Stomach (tissue), 9 donors: ENCODE results near the gene PFKFB3. TPM values are rescaled to one million over a fixed set of nuclear protein-coding genes. Genes with fewer than 3 reads are reported as not detected.

Experiments used
- DNase-seq, 2 donors: peaks; one replicate each; pipeline versions ENCODE4 v3.0.0 to v3.0.0-alpha.2; 2013 to 2019
- H3K27ac ChIP-seq, 5 donors: fragments of 200-600 bp in 4 of 5; sonication (generic) in 4 of 5; one replicate each; pipeline ENCODE4 v1.5.1; 2013 to 2019; ENCODE audit warnings: mild to moderate bottlenecking in 1 of 5, moderate library complexity in 1 of 5
- H3K27me3 ChIP-seq, 3 donors: fragments of 200-600 bp; sonication (generic); one replicate each; pipeline ENCODE4 v1.5.1; 2017 to 2019; ENCODE audit warnings: mixed run types in 1 of 3
- H3K36me3 ChIP-seq, 4 donors: fragments of 200-600 bp; sonication (generic); 1 replicate in 3 of 4; 2 replicates in 1 of 4; pipeline ENCODE4 v1.5.1; 2016 to 2019
- H3K4me1 ChIP-seq, 4 donors: fragments of 200-600 bp; sonication (generic); one replicate each; pipeline ENCODE4 v1.5.1; 2016 to 2019
- H3K4me3 ChIP-seq, 4 donors: fragments of 200-600 bp; sonication (generic) in 3 of 4; one replicate each; pipeline ENCODE4 v1.5.1; 2016 to 2019; ENCODE audit warnings: mild to moderate bottlenecking in 1 of 4
- H3K9me3 ChIP-seq, 4 donors: fragments of 200-600 bp; sonication (generic); one replicate each; pipeline ENCODE4 v1.5.1; 2016 to 2019
- CTCF ChIP-seq, 7 experiments: fragments of 450-650 bp in 4 of 7; fragments of 200-600 bp in 3 of 7; sonication (generic) in 3 of 7; IDR thresholded peaks; one replicate each; pipeline ENCODE4 v1.5.1; 2016 to 2019; ENCODE audit warnings: antibody characterized with exemption in 7 of 7, control low read depth in 2 of 7, mild to moderate bottlenecking in 1 of 7
- EP300 ChIP-seq: sonication (generic); formaldehyde crosslinking; IDR thresholded peaks from one replicate; pipeline ENCODE4 v1.6.1; 2017; ENCODE audit warnings: antibody characterized with exemption
- POLR2A ChIP-seq, 4 donors: fragments of 450-650 bp; IDR thresholded peaks; one replicate each; pipeline ENCODE4 v1.6.1; 2016; ENCODE audit warnings: antibody characterized with exemption in 4 of 4, control low read depth in 2 of 4, mild to moderate bottlenecking in 1 of 4, moderate library complexity in 1 of 4
- POLR2AphosphoS5 ChIP-seq, 3 donors: sonication (generic); formaldehyde crosslinking; IDR thresholded peaks; one replicate each; pipeline ENCODE4 v1.6.1; 2016; ENCODE audit warnings: antibody characterized with exemption in 3 of 3
- WGBS, 5 donors: extraction: QIAGEN DNeasy Blood & Tissue Kit in 3 of 5; methylation state at CpG; one replicate each; pipeline versions ENCODE4 v1.1.5 to v1.1.7; 2013 to 2018; 5-methylcytosine and 5-hydroxymethylcytosine counted together
- intact Hi-C: fragments of 100-400 bp; cut with DNase I; formaldehyde crosslinking; loops from one replicate; pipeline ENCODE4 v1.15.1; 2023; ENCODE audit warnings: low total_unique reads
- polyA plus RNA-seq, 3 donors: library from polyadenylated mRNA; stranded (reverse); fragments of 200-250 nt; gene quantifications; one replicate each; pipeline ENCODE4 v1.2.3, GENCODE V29; 2013
- total RNA-seq, 5 donors: library from RNA; depleted of rRNA; stranded (reverse); fragments of >200 nt; gene quantifications; one replicate each; pipeline versions ENCODE4 v1.1.0 to v1.2.3, GENCODE V29; 2014 to 2016
- donor health status: healthy with polysubstance abuse.
- donor health status: Bipolar disorder and iron deficiency.
- donor health status: healthy.

PFKFB3 gene
- total and polyA plus RNA-seq, 8 donors = 17.7 to 199 (median 38.0) TPM

- no peaks in the 10 kb centered on the region for H3K9me3 ChIP-seq
- no peak overlapping the region for H3K4me3 ChIP-seq
- peaks cover 64 to 77% (median 69%) of the 10 kb centered on the region in 4 donors for H3K36me3 ChIP-seq
- 94 to 97% (median 96%) methylated on average over 19 of the region's 19 CpGs for WGBS, 5 donors
- no peak overlapping the region for H3K27ac ChIP-seq
- no peak for DNase-seq
- peaks cover 9 to 24% (median 19%) of the 10 kb centered on the region in 4 donors for H3K4me1 ChIP-seq
- no peak for TF ChIP-seq EP300
- TF ChIP-seq POLR2A (IDR thresholded peaks at IDR 0.05) = no peak
- TF ChIP-seq CTCF (IDR thresholded peaks at IDR 0.05) = no peak
- no peak for TF ChIP-seq POLR2AphosphoS5 (IDR thresholded peaks at IDR 0.05)
- intact Hi-C loops = loop anchor here (10.0 kb wide), 1 partner anchor 110 kb away; no protein-coding TSS in a partner anchor
- no peaks in the 10 kb centered on the region for H3K27me3 ChIP-seq
Observed at GRCh38 chr10:6215241-6215640, 12.5 kb downstream of the PFKFB3 start.

GRCh38 chr10:6215683-6216484 lies 13.2 kb downstream of the PFKFB3 start:
- Histone ChIP-seq H3K36me3 (peaks cover 70 to 84% (median 76%) of the 10 kb centered on the region in 4 donors), H3K4me3 (no peak overlapping the region), H3K4me1 (peaks cover 9 to 22% (median 18%) of the 10 kb centered on the region in 4 donors), H3K9me3 (no peaks in the 10 kb centered on the region), H3K27me3 (no peaks in the 10 kb centered on the region), H3K27ac (no peak overlapping the region)
- DNase-seq = no peak
- intact Hi-C loops = loop anchor here (10.0 kb wide), 1 partner anchor 111 kb away; no protein-coding TSS in a partner anchor
- WGBS, 5 donors = 87 to 93% (median 91%) methylated on average over 13 to 24 of the region's 24 CpGs
- TF ChIP-seq EP300 (no peak), CTCF (IDR thresholded peaks at IDR 0.05) (no peak)

DNA sequence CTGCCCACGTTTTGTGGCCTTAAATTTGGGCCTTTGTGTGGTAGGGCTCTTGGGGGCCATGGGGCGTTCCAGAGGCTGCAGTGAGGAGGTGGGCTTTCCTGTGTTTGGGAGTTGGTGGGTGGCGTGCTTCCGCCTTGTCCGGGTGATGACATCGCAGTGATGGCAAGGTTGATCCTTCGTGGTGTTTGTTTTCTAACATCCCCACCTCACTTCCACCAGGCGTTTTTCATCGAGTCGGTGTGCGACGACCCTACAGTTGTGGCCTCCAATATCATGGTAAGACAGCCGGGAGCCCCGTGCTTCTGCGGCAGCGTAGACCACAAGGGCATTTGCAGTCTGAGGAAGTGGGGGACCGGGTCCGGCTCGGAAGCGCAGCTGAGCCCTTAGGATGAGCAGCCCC lies 14.2 kb downstream of the PFKFB3 start:
- intact Hi-C loops = loop anchor here (10.0 kb wide), 1 partner anchor 112 kb away; no protein-coding TSS in a partner anchor
- Histone ChIP-seq H3K9me3 (no peaks in the 10 kb centered on the region), H3K4me1 (peaks cover 0 to 12% (median 8%) of the 10 kb centered on the region in 4 donors), H3K27me3 (no peaks in the 10 kb centered on the region), H3K36me3 (peaks cover 80 to 94% (median 86%) of the 10 kb centered on the region in 4 donors), H3K4me3 (no peak overlapping the region), H3K27ac (no peak overlapping the region)
- WGBS, 5 donors = 87 to 92% (median 91%) methylated on average over 20 of the region's 20 CpGs
- DNase-seq = no peak
- no peak for TF ChIP-seq EP300
- no peak for TF ChIP-seq CTCF (IDR thresholded peaks at IDR 0.05)

- Histone ChIP-seq H3K4me1 (peaks cover 0 to 5% (median 2%) of the 10 kb centered on the region in 4 donors), H3K36me3 (peaks cover 87 to 95% (median 93%) of the 10 kb centered on the region in 4 donors), H3K4me3 (no peak overlapping the region), H3K27me3 (no peaks in the 10 kb centered on the region), H3K9me3 (no peaks in the 10 kb centered on the region), H3K27ac (no peak overlapping the region)
- intact Hi-C loops = loop anchor here (10.0 kb wide), 1 partner anchor 113 kb away; no protein-coding TSS in a partner anchor
- TF ChIP-seq POLR2A (IDR thresholded peaks at IDR 0.05) (no peak), EP300 (no peak), CTCF (IDR thresholded peaks at IDR 0.05) (no peak), POLR2AphosphoS5 (IDR thresholded peaks at IDR 0.05) (no peak)
- no peak for DNase-seq
- WGBS, 5 donors = 77 to 94% (median 84%) methylated on average over 3 of the region's 3 CpGs
Observed at GRCh38 chr10:6217611-6218010, 14.9 kb downstream of the PFKFB3 start.
